NCI-H345 treated with DMSO at 0.1 percent for 48 hours (cell line): ENCODE measurements around the gene SLC6A6.

Experiments used
- DNase-seq: peaks from one replicate; lab custom pipeline; 2025; ENCODE audit not compliant: unreplicated experiment; lab: John Stamatoyannopoulos, UW

The SLC6A6 gene

DNA sequence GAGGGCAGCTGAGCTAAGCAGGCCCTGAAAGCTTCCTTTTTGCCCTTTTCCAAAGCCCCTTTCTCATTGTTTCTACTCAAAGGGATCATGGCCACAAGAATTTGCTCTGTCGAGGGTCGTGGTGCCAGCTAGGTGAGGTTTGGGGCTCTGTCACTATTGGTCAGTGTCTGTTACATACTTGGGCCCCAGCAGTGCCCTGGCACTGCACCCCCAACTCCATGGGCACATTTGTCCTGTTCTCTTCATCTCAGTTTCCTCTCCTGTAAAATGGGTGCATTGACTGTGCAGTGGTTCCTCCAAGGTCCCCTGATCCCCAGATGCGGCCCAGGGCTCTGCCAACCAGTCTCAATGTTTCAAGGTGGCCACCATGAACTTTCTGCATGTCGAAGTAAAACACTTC lies 62.1 kb downstream of the SLC6A6 start:
- DNase-seq: no peak

DNA sequence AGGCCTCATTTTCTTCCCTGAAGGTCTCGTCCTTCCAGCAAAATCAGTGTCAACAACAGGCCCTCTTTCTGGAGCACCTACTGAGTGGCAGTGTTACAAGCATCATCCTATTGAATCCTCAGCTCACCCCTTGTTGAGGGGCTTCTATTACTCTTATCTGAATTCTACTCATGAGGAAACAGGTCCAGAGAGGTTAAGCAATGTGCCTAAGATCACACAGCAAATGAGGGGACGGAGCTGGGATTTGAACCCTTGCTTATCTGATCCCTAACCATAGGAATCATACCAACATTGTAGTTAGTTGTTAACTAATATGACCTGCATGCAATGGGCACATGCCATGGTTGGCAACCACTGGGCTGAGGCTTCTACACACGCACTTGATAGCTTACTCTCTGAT lies 63.0 kb downstream of the SLC6A6 start:
- DNase-seq: no peak

DNA sequence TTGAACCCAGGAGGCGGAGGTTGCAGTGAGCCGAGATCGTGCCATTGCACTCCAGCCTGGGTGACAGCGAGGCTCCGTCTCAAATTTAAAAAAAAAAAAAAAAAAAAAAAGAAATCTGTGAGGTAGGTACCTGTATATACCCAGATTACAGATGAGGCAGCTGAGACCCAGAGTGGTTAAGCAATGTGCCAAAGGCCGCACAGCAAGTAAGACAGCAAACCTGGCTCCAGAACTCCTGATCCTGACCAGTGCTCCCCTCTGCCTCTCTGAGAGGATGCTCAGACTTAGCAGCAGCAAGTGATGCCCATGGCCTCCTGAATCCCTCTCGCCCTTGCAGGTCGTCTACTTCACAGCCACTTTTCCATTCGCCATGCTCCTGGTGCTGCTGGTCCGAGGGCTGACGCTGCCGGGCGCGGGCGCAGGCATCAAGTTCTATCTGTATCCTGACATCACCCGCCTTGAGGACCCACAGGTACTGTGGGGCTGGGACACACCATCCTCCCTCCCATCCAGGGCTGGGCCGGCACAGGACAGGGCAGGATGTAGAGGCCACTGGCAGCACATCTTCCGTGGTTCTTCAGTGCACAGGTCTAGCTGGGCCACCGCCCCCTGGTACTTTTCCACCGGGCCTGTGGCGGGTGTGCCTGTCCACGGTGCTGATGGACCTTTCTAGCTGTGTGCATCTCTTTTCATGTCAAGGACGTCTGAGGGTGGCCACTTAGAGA lies 63.9 kb downstream of the SLC6A6 start:
- DNase-seq: no peak

GRCh38 chr3:14467814-14468620 lies 65.6 kb downstream of the SLC6A6 start:
- no peak for DNase-seq

- DNase-seq: no peak
These were observed 66.2 kb downstream of the SLC6A6 start for GRCh38 chr3:14468621-14468981.

GRCh38 chr3:14470461-14470860 lies 68.1 kb downstream of the SLC6A6 start:
- no peak for DNase-seq

GRCh38 chr3:14471016-14471415 lies 68.6 kb downstream of the SLC6A6 start:
- DNase-seq: no peak

DNA sequence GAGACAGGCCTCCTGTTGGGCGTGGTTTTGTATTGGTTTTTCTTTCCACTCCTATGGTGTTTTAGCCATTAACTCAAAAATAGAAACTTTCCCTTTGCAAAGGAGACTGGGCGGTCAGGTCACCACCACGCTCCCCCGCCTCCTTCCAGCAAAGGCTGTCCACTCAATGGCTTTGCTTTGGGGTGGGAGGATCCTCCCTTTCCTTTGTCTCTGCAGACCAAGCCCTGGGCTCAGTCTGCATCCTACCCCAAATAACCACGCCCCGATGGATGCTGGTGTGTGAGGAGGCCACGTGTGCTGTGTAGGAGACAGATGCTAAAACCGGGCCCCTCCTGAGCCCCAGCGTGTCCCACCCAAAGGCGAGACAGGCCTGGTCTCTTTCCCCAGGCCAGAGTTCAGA lies 69.3 kb downstream of the SLC6A6 start:
- no peak for DNase-seq

- no peak for DNase-seq
These were observed 70.3 kb downstream of the SLC6A6 start for GRCh38 chr3:14472471-14473351.

DNA sequence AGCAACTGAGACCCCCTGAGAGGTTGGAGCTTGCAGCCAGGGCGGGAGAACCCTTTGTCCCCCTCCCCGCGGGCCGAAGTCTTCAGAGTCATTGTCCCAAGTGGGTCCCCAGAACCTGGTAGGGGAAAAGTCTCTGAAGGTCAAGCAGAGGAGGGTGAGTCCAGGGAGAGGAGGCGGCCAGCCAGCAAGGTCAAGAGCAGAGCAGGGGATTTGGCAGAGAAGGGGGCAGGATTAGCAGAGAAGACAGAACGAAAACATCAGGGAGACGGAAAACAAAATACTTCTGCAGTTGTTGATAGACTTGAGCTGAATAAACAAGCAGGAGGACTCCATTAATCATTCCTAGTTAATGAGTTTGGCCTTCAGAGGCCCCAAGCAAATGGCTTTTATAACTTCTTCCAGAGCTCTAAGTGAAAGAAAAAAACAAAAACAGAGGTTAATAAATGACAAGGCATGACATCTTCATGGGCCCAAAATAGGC lies 71.0 kb downstream of the SLC6A6 start:
- DNase-seq: no peak

DNA sequence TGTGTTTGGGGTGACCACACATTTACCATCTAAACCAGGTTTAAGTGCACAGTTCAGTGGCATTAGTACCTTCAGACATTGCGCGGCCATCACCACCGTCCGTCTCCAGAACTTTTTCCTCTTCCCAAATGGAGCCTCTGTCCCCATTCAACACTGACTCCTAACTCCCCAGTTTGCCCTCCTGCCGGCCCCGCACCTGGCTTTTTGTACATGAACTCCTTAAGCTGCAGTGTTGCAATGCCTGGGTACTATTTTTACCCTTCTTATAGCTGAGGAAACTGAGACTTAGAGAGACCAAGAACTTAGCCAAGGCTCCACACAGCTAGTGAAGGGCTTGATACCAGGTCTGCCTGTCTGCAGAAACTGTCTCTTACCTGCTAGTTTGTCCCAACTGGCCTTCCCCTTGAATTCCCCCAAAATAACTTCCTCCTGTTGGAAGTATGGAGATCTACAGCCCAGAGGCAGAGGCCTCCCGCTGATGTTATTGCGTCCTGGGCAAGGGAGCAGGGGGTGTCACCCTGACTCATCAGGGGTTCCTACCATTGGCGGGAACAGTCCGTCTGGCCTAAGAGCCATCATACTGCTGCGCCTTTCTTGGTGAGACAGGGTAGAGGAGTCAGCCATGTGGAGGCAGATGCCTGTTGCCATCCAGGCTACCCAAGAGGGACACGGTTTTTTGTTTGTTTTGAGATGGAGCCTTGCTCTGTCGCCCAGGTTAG lies 72.1 kb downstream of the SLC6A6 start:
- no peak for DNase-seq

DNA sequence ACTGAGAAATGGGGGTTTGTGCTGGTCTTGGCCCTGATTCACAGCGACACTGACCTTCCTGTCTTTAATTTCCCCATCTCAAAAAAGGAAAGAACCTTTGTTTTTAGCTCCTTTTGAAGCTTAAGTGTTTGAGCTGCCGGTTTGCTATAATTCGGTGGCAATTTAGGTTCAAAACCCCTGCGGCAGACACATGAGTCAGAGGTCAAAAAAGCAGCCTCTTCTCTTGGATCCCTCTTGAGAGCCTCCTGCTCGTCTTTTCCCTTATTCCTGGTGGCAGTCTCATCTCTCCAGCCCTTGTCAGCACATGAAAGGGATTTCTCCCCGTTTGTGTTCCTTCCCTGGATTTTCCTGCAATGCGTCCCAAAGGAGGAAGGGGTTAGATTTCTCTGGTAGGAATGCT lies 73.2 kb downstream of the SLC6A6 start:
- DNase-seq: no peak

- no peak for DNase-seq
These were observed 74.3 kb downstream of the SLC6A6 start for GRCh38 chr3:14476583-14477265.

DNA sequence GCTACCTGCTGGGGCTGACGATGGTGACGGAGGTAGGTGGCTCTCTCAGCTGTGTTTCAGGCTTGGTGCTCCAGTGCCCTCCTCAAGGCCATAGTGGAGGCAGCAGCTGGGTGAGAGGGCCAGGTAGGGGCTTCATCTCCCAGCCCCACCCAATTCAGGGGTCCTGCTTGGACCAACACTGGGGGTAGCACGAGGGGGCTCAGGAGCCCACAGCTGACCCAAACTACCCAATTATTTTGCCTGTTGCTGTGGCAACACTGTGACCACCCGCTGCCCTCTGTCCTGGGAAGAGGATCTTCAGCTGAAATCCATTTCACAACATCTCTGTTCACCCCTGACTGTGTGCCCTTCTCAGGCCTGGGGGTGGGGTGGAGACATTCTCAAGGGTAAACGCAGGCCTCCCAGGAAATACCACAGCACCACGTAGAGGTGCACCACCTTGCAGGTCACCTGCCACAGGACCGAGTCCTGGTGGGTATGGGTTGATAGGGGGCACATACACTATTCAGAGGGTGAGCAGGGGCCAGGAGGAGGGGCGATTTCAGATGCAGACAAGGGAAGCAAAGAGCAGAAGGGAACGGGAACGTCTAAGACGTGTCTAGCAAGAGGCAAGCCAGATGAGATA lies 75.0 kb downstream of the SLC6A6 start:
- no peak for DNase-seq

GRCh38 chr3:14478956-14479550 lies 76.6 kb downstream of the SLC6A6 start:
- no peak for DNase-seq

- DNase-seq: no peak
These were observed 77.2 kb downstream of the SLC6A6 start for GRCh38 chr3:14479591-14479990.

GRCh38 chr3:14480207-14481017 lies 78.0 kb downstream of the SLC6A6 start:
- DNase-seq: no peak

DNA sequence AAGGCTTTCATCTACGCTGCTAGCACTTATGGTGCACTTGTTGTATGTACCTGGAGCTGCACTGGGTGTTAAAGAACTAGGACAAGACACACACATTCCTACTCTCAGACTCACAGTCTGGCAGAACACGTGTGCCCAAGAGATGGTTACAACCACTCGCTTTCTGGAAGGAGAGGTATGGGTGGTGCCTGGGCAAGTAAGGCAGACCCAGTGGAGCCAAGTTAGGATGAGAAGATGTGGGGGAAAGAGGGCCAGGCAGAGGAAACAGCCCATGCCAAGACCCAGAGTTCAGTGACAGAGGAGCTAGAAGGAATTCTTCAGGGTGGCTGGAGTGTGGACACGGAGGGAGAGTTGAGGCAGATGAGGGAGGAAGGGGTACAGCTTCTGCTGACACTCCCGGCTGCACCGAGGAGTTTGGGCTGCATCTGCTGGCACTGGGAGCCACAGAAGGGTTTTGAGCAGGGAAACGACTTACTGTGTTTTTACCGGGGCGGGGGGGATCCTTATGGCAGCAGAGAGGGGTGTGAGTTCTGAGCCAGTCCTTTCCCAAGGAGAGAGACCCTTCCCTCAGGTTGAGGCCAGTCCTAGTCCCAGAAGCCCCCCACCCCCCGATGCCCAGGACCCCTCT lies 78.7 kb downstream of the SLC6A6 start:
- no peak for DNase-seq
